Common myeloid progenitor, CD34-positive (primary cell): ENCODE measurements around the gene TOP1.

Experiments used
- CTCF ChIA-PET: fragments of 350-600 bp; sonication (Branson Sonifier 250); formaldehyde crosslinking; loops from one replicate; lab custom pipeline; 2021; ENCODE audit warnings: antibody characterized with exemption; lab: Charles Lee
- POLR2A ChIA-PET: fragments of 350-600 bp; sonication (Branson Sonifier 250); formaldehyde crosslinking; loops from one replicate; lab custom pipeline; 2021; ENCODE audit warnings: antibody characterized with exemption; lab: Charles Lee
- DNase-seq, 3 donors: peaks; one replicate each; pipeline versions ENCODE4 v3.0.0 to v3.0.0-alpha.2; 2013
- H3K27ac ChIP-seq, 2 experiments: 1 replicate in 1 of 2; 2 replicates in 1 of 2; pipeline ENCODE4 v1.7.0; 2013; ENCODE audit warnings: inconsistent platforms in 2 of 2, low read length in 2 of 2, mild to moderate bottlenecking in 2 of 2, low read depth in 1 of 2, moderate library complexity in 1 of 2; ENCODE audit not compliant: severe bottlenecking in 2 of 2, insufficient read depth in 1 of 2, poor library complexity in 1 of 2
- H3K27me3 ChIP-seq, 5 experiments: replicated peaks in 2 of 5; 1 replicate in 3 of 5; 2 replicates in 2 of 5; pipeline versions ENCODE4 v1.6.1 to v1.7.0; 2013; ENCODE audit warnings: low read length in 4 of 5, mild to moderate bottlenecking in 2 of 5, moderate library complexity in 2 of 5, inconsistent platforms in 1 of 5; ENCODE audit not compliant: insufficient read depth in 5 of 5, control insufficient read depth in 4 of 5
- H3K36me3 ChIP-seq, 4 experiments: 1 replicate in 2 of 4; 2 replicates in 2 of 4; pipeline versions ENCODE4 v1.6.1 to v1.7.0; 2013; ENCODE audit warnings: low read length in 3 of 4, control low read depth in 1 of 4, mild to moderate bottlenecking in 1 of 4; ENCODE audit not compliant: control insufficient read depth in 4 of 4, insufficient read depth in 4 of 4
- H3K4me1 ChIP-seq, 4 experiments: 1 replicate in 3 of 4; 2 replicates in 1 of 4; pipeline versions ENCODE4 v1.6.1 to v1.7.1; 2013; ENCODE audit warnings: low read length in 3 of 4, mild to moderate bottlenecking in 3 of 4, control low read depth in 1 of 4, inconsistent platforms in 1 of 4, moderate library complexity in 1 of 4; ENCODE audit not compliant: control insufficient read depth in 4 of 4, insufficient read depth in 4 of 4; ENCODE audit errors: control extremely low read depth in 1 of 4
- H3K4me3 ChIP-seq, 7 experiments: 1 replicate in 4 of 7; 2 replicates in 3 of 7; pipeline versions ENCODE4 v1.5.1 to v1.7.0; 2013; ENCODE audit warnings: mild to moderate bottlenecking in 7 of 7, low read length in 6 of 7, moderate library complexity in 6 of 7, inconsistent platforms in 2 of 7, low read depth in 2 of 7, control low read depth in 1 of 7; ENCODE audit not compliant: insufficient read depth in 4 of 7, control insufficient read depth in 1 of 7; ENCODE audit errors: extremely low read depth in 1 of 7
- H3K9me3 ChIP-seq, 5 experiments: 1 replicate in 4 of 5; 2 replicates in 1 of 5; pipeline versions ENCODE4 v1.6.1 to v1.7.1; 2013; ENCODE audit warnings: low read length in 4 of 5, mild to moderate bottlenecking in 2 of 5, inconsistent platforms in 1 of 5, low read depth in 1 of 5, moderate library complexity in 1 of 5; ENCODE audit not compliant: control insufficient read depth in 4 of 5, insufficient read depth in 2 of 5; ENCODE audit errors: control extremely low read depth in 1 of 5
- WGBS: methylation state at CpG from one replicate; pipeline ENCODE4 v1.1.5; 2013; ENCODE audit not compliant: insufficient coverage; 5-methylcytosine and 5-hydroxymethylcytosine counted together

Gene TOP1

DNA sequence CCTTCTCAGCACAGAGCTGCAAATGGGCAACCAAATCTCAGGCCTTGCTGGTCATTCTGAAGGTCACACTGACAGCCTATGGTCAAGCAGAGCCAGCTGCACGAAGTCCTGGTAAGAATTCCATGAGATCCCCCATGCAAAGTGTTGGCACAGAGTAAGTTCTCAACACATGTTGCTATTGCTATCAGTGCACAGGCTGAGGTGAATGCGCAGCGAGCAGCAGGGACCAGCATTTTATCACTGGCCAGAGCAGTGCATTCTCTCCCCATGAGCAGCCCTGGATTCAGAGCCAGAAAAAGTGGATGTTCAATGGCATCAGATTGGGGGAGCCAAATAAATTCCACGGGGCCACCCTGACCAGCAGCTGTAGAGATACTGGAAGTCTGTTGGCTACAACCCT, 44.1 kb upstream of the TOP1 start:
- WGBS, result 96% methylated on average over 4 of the region's 4 CpGs
- H3K36me3 ChIP-seq, result no peaks in the 10 kb centered on the region
- peaks cover 0 to 8% (median 4%) of the 10 kb centered on the region in 4 experiments for H3K4me1 ChIP-seq
- CTCF ChIA-PET, result interaction anchor here (1.3 to 15.5 kb wide), 10 partner anchors 12 to 245 kb away, joined by 3 to 156 read pairs (median 4); no protein-coding TSS in a partner anchor
- H3K27me3 ChIP-seq, result peaks cover 0 to 12% (median 0%) of the 10 kb centered on the region in 5 experiments
- peaks cover 0 to 2% (median 0%) of the 10 kb centered on the region in 5 experiments for H3K9me3 ChIP-seq
- no peak for DNase-seq
- no peak overlapping the region for H3K27ac ChIP-seq
- no peak overlapping the region for H3K4me3 ChIP-seq
- POLR2A ChIA-PET, result interaction anchor here (0.6 kb wide), 1 partner anchor 167 kb away, joined by 3 read pairs; no protein-coding TSS in a partner anchor

DNA sequence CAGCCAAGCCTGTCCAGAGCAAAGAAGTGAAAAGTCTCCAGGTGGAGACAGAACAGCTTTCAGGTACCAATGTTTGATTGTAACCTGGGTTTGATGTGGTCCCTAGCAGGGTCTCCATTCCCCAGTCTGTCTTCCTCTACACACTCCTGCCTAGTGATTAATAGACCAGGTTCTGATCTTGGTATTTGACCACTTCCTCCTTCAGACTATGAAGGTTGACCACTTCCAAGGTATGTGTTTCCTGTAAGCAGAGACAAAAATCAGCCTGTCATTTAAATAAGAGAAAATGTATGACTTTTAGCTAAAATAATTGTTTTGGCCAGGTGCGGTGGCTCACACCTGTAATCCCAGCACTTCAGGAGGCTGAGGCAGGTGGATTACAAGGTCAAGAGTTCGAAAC, 41.8 kb upstream of the TOP1 start:
- WGBS, result 11% methylated on average over 1 of the region's 2 CpGs
- Histone ChIP-seq H3K36me3 (no peaks in the 10 kb centered on the region), H3K27ac (no peak overlapping the region), H3K4me1 (peaks cover 6 to 24% (median 18%) of the 10 kb centered on the region in 4 experiments), H3K9me3 (peaks cover 0 to 2% (median 0%) of the 10 kb centered on the region in 5 experiments), H3K27me3 (peaks cover 0 to 7% (median 0%) of the 10 kb centered on the region in 5 experiments), H3K4me3 (no peak overlapping the region)
- peak in 2 of 3 donors; percentile 42 to 50 for DNase-seq
- CTCF ChIA-PET, result interaction anchor here (0.9 to 15.5 kb wide), 7 partner anchors 10 to 109 kb away, joined by 3 to 156 read pairs (median 6); no protein-coding TSS in a partner anchor
- POLR2A ChIA-PET, result interaction anchor here (0.5 to 1.4 kb wide), 2 partner anchors 19 to 21 kb away, joined by 3 read pairs; no protein-coding TSS in a partner anchor

DNA sequence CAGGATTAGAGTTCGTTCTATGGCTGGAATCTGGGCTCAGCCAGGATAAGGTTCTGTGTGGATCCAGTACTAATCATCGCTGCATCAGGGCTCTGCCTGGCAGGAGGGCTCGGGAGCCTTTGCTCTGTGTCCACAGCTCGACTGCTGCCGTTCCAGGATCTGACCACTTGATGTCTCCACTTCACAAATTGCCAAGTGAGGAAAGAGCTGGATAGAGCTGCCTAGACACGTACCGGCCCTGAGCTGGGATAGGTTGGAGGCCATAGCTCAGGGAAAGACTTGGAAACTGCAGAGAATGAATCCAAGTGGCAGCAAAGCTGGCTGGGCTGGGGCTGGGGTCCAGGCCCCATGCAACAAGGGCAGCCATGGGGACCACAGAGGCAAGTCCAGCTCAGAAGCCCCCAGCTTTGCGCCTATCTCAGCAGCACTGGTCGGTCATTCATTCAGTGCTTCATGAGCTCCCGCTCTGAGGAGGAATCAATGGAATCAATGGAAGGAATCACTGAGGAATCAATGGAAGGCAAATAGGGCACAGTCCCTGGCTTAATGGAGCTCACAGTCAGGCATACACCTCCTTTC, 38.0 kb upstream of the TOP1 start:
- Histone ChIP-seq H3K9me3 (no peaks in the 10 kb centered on the region), H3K27me3 (no peaks in the 10 kb centered on the region), H3K27ac (peak overlapping the region in 1 of 2 experiments; percentile 45), H3K4me1 (peaks cover 15 to 33% (median 24%) of the 10 kb centered on the region in 4 experiments), H3K36me3 (no peaks in the 10 kb centered on the region), H3K4me3 (peak overlapping the region in 4 of 7 experiments; percentile 27 to 48 (median 38))
- DNase-seq, result peak; percentile 72 to 81 (median 78)
- CTCF ChIA-PET, result interaction anchor here (0.8 to 15.5 kb wide), 31 partner anchors 9 to 160 kb away, joined by 3 to 156 read pairs (median 8); partner anchors contain the start of gene TOP1
- POLR2A ChIA-PET, result interaction anchor here (0.6 to 1.7 kb wide), 4 partner anchors 15 to 159 kb away, joined by 3 to 5 read pairs (median 4); no protein-coding TSS in a partner anchor
- 18% methylated on average over 9 of the region's 10 CpGs for WGBS

DNA sequence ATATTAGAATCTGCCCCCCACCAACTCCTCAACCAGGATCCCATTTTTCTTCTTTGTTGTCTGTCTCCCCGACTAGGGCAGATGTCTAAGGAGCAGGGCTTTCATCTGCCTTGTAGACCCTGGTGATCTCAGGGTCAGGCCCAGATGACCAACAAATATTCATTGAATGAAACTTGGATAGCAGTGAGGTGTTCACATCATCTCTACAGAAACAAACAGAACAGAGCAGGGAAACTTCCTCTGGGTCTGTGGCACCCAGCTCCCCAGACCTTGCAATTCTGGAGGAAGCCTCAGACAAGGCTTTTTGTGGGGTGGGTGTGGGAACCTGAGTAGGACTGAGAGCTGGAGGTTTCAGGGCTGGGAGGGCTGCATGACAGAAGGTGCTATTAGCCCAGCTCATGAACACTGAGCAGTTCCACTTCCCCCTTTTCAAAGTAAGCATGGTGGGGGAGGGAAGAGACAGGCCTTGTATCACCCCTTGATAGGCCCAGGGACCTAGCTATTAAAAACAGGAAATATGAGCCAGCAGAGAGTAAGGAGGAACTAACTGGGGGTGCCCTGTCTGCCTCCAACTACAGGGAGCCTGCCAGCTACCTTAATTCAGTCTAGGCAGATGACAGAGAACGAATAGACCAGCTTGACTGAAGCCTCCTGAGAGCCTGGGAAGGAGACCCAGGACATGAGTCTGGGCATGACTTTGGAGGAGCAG, 37.3 kb upstream of the TOP1 start:
- Histone ChIP-seq H3K9me3 (no peaks in the 10 kb centered on the region), H3K36me3 (no peaks in the 10 kb centered on the region), H3K27me3 (no peaks in the 10 kb centered on the region), H3K4me1 (peaks cover 15 to 33% (median 24%) of the 10 kb centered on the region in 4 experiments), H3K27ac (peak overlapping the region in 1 of 2 experiments; percentile 45), H3K4me3 (peak overlapping the region in 4 of 7 experiments; percentile 27 to 48 (median 38))
- 40% methylated on average over 2 of the region's 2 CpGs for WGBS
- peak; percentile 89 to 97 (median 96) for DNase-seq
- POLR2A ChIA-PET, result interaction anchor here (0.6 to 1.7 kb wide), 4 partner anchors 14 to 160 kb away, joined by 3 to 5 read pairs (median 4); no protein-coding TSS in a partner anchor
- CTCF ChIA-PET, result interaction anchor here (0.8 to 15.5 kb wide), 32 partner anchors 9 to 159 kb away, joined by 3 to 156 read pairs (median 8); partner anchors contain the start of gene TOP1

DNA sequence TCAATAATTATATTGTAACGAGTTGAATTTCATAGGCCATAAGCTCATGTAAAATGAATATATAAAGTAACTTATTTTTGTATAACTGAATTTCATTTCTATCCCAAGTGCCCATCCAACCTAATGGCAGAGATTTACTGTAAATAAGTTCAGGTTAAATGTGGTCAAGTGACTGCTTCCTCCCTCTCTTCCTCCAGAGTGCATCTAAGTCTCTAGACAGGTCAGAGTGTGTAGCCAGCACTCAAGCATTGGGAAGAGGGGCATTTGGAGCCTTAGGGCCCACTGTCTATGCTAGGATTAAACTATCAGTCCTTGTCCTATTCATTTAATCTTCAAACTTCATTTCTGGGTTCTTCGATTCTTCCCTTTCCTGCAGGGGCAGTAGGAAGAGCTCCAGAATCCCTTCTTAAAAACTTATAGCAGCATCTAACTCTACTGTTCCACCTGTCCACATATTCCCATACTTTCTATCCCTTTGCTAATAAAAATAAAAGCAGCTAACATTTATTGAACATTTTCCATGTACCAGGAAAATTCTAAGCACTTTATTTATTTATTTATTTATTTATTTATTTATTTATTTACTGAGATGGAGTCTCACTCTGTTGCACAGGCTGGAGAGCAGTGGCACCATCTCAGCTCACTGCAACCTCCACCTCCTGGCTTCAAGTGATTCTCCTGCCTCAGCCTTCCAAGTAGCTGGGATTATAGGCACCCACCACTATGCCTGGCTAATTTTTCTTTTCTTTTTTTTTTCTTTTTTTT, 36.1 kb upstream of the TOP1 start:
- H3K27me3 ChIP-seq, result no peaks in the 10 kb centered on the region
- POLR2A ChIA-PET, result interaction anchor here (0.5 to 0.8 kb wide), 2 partner anchors 10 to 138 kb away, joined by 3 to 4 read pairs; no protein-coding TSS in a partner anchor
- H3K27ac ChIP-seq, result no peak overlapping the region
- H3K9me3 ChIP-seq, result no peaks in the 10 kb centered on the region
- CTCF ChIA-PET, result interaction anchor here (1.3 to 15.5 kb wide), 17 partner anchors 7 to 103 kb away, joined by 3 to 156 read pairs (median 11); no protein-coding TSS in a partner anchor
- peaks cover 15 to 24% (median 20%) of the 10 kb centered on the region in 4 experiments for H3K4me1 ChIP-seq
- no peak overlapping the region for H3K4me3 ChIP-seq
- WGBS, result 80% methylated on average over 1 of the region's 2 CpGs
- no peak for DNase-seq
- H3K36me3 ChIP-seq, result no peaks in the 10 kb centered on the region

DNA sequence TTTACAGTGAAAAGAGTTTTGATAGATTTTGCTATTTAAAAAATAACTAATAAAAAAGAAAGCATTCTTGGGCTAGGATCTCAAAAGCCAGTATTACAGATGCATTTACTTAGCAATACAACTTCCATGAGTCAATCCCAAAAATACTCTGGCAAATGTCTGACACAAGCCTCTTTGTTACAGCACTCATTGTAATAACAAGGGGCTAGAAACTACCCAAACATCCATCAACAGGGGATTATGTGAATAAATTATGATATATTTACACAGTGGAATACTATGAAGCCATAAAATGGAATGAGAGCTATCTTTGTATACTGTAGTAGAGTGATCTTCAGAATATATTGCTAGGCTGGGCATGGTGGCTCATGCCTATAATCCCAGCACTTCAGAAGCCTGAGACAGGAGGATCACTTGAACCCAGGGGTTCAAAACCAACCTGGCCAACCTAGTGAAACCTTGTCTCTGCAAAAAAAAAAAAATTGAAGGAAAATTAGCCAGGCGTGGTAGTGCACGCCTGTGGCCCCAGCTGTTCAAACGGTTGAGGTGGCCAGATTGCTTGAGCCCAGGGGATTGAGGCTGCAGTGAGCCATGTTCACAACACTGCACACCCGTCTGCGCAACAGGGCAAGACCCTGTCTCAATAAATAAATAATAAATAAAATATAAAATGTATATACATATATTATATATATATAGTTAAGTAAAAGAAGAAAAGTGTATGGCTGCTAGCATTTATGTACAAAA, 34.7 kb upstream of the TOP1 start:
- H3K27me3 ChIP-seq, result no peaks in the 10 kb centered on the region
- ChIA-PET CTCF (interaction anchor here (0.7 to 15.5 kb wide), 5 partner anchors 15 to 101 kb away, joined by 3 to 156 read pairs (median 17); no protein-coding TSS in a partner anchor), POLR2A (no interaction called here)
- peaks cover 15 to 24% (median 20%) of the 10 kb centered on the region in 4 experiments for H3K4me1 ChIP-seq
- H3K9me3 ChIP-seq, result no peaks in the 10 kb centered on the region
- no peak overlapping the region for H3K4me3 ChIP-seq
- no peak for DNase-seq
- WGBS, result 87% methylated on average over 3 of the region's 5 CpGs
- H3K36me3 ChIP-seq, result no peaks in the 10 kb centered on the region
- no peak overlapping the region for H3K27ac ChIP-seq
